ENCODE measurements around the gene GRPEL1. TPM values are rescaled to one million over a fixed set of nuclear protein-coding genes. Genes with fewer than 3 reads are reported as not detected.
A peak's percentile ranks its signal among the peaks of the same experiment; 100 is the strongest.

The GRPEL1 gene
- total RNA-seq, 4 donors from 2014 or later = 7.4 to 55.0 (median 21.4) TPM

- Histone ChIP-seq H3K36me3 (no peaks in the 10 kb centered on the region), H3K4me3 (peak overlapping the region; percentile 40 to 53), H3K27me3 (no peaks in the 10 kb centered on the region), H3K27ac (peak overlapping the region; percentile 81 to 85), H3K9me3 (no peaks in the 10 kb centered on the region), H3K4me1 (peaks cover 0 to 5% of the 10 kb centered on the region in 2 donors)
- DNase-seq = peak; percentile 78 to 80
- TF ChIP-seq POLR2A (IDR thresholded peaks at IDR 0.05) (no peak), CTCF (IDR thresholded peaks at IDR 0.05) (peak; percentile 57 to 85 (median 71))
- intact Hi-C loops (cut with DNase I; ENCODE audit: low total_unique reads) = no loop called here
Observed at GRCh38 chr4:7101692-7102515, 34.0 kb upstream of the GRPEL1 start.

GRCh38 chr4:7096236-7096635, 28.4 kb upstream of the GRPEL1 start:
- Histone ChIP-seq H3K4me1 (no peaks in the 10 kb centered on the region), H3K9me3 (no peaks in the 10 kb centered on the region), H3K36me3 (no peaks in the 10 kb centered on the region), H3K4me3 (no peak overlapping the region), H3K27me3 (no peaks in the 10 kb centered on the region), H3K27ac (no peak overlapping the region)
- TF ChIP-seq CTCF (IDR thresholded peaks at IDR 0.05) = no peak
- TF ChIP-seq POLR2A (IDR thresholded peaks at IDR 0.05) = no peak
- intact Hi-C loops (cut with DNase I; ENCODE audit: low total_unique reads) = no loop called here
- DNase-seq = peak in 1 of 2 donors; percentile 1

GRCh38 chr4:7095611-7096155, 27.8 kb upstream of the GRPEL1 start:
- TF ChIP-seq POLR2A (IDR thresholded peaks at IDR 0.05) = no peak
- no peak for TF ChIP-seq CTCF (IDR thresholded peaks at IDR 0.05)
- no peaks in the 10 kb centered on the region for H3K4me1 ChIP-seq
- intact Hi-C loops (cut with DNase I; ENCODE audit: low total_unique reads) = no loop called here

GRCh38 chr4:7094916-7095315, 27.1 kb upstream of the GRPEL1 start:
- intact Hi-C loops (cut with DNase I; ENCODE audit: low total_unique reads) = no loop called here
- DNase-seq = peak in 1 of 2 donors; percentile 10
- peaks cover 0 to 2% of the 10 kb centered on the region in 2 donors for H3K4me1 ChIP-seq

More at GRCh38 chr4:7095611-7096155, 27.8 kb upstream of the GRPEL1 start:
- H3K27ac ChIP-seq = no peak overlapping the region
- peak in 1 of 2 donors; percentile 8 for DNase-seq
- no peaks in the 10 kb centered on the region for H3K27me3 ChIP-seq
- no peaks in the 10 kb centered on the region for H3K9me3 ChIP-seq
- no peak overlapping the region for H3K4me3 ChIP-seq
- no peaks in the 10 kb centered on the region for H3K36me3 ChIP-seq

More at GRCh38 chr4:7094916-7095315, 27.1 kb upstream of the GRPEL1 start:
- no peak for TF ChIP-seq POLR2A (IDR thresholded peaks at IDR 0.05)
- TF ChIP-seq CTCF (IDR thresholded peaks at IDR 0.05) = no peak
- H3K27ac ChIP-seq = no peak overlapping the region
- no peaks in the 10 kb centered on the region for H3K36me3 ChIP-seq
- H3K27me3 ChIP-seq = no peaks in the 10 kb centered on the region
- no peak overlapping the region for H3K4me3 ChIP-seq
- no peaks in the 10 kb centered on the region for H3K9me3 ChIP-seq
